GM12878 (cell line): ENCODE results near the gene DNAJB14. TPM values are rescaled to one million over a fixed set of nuclear protein-coding genes. Genes with fewer than 3 reads are reported as not detected.

ENCODE experiments used
- ATAC-seq: fragments of 200-7000 bp; cut with Tn5 transposase; 3 replicates; pipeline ENCODE4 v1.9.1; 2020; ENCODE audit warnings: mild to moderate bottlenecking, moderate library complexity
- BruUV-seq: library from RNA; stranded (reverse); fragments of 400-500 nt; replicated peaks from 2 replicates; lab custom pipeline; 2021; lab: Mats Ljungman, UMichigan
- CTCF ChIA-PET: fragments of 300-600 bp; sonication (Branson Sonifier 250); formaldehyde crosslinking; extraction: SDS; loops from one replicate; lab custom pipeline; 2021; ENCODE audit warnings: inconsistent platforms; lab: Yijun Ruan, JAX
- POLR2A ChIA-PET: fragments of 350-600 bp; formaldehyde crosslinking; extraction: SDS; loops from one replicate; lab custom pipeline; 2021; ENCODE audit warnings: inconsistent platforms; lab: Charles Lee
- RAD21 ChIA-PET: fragments of 300-600 bp; sonication (Branson Sonifier 250); formaldehyde crosslinking; loops from one replicate; lab custom pipeline; 2023; ENCODE audit warnings: antibody characterized with exemption; ENCODE audit not compliant: unreplicated experiment; lab: Charles Lee
- SMC1A ChIA-PET: fragments of 300-600 bp; sonication (Branson Sonifier 250); formaldehyde crosslinking; loops from one replicate; lab custom pipeline; 2023; ENCODE audit not compliant: unreplicated experiment, uncharacterized antibody; lab: Charles Lee
- DNase-seq: peaks from one replicate; pipeline ENCODE4 v3.0.0-alpha.2; 2011; ENCODE audit warnings: low read depth, low spot score
- FAIRE-seq: peaks from 3 replicates; lab custom pipeline; 2011; peaks lifted over from hg19 to GRCh38; lab: Jason Lieb, UNC
- H2AFZ ChIP-seq: 2 replicates; pipeline ENCODE4 v1.6.0; 2011; ENCODE audit warnings: low read depth, low read length, control low read depth; ENCODE audit not compliant: control insufficient read depth
- H3K27ac ChIP-seq: 2 replicates; pipeline ENCODE4 v1.5.1; 2011; ENCODE audit warnings: control low read depth; ENCODE audit not compliant: control insufficient read depth, insufficient read depth
- H3K27me3 ChIP-seq, 2 experiments: replicated peaks in 1 of 2; 2 replicates each; pipeline versions ENCODE4 v1.6.0 to v1.6.1; 2011; ENCODE audit warnings: low read length in 1 of 2; ENCODE audit not compliant: control insufficient read depth in 2 of 2, insufficient read depth in 2 of 2
- H3K36me3 ChIP-seq, 2 experiments: 2 replicates each; pipeline ENCODE4 v1.5.1; 2011; ENCODE audit warnings: low read length in 1 of 2; ENCODE audit not compliant: control insufficient read depth in 2 of 2, insufficient read depth in 2 of 2
- H3K4me1 ChIP-seq: 2 replicates; pipeline ENCODE4 v1.6.1; 2011; ENCODE audit warnings: mild to moderate bottlenecking, low read length, moderate library complexity, mixed read lengths; ENCODE audit not compliant: control insufficient read depth, insufficient read depth
- H3K4me2 ChIP-seq: 2 replicates; pipeline ENCODE4 v1.6.0; 2011; ENCODE audit warnings: control low read depth; ENCODE audit not compliant: control insufficient read depth, insufficient read depth
- H3K4me3 ChIP-seq: fragments of 200-600 bp; sonication (generic); 2 replicates; pipeline ENCODE4 v1.5.1; 2016
- H3K79me2 ChIP-seq: 2 replicates; pipeline ENCODE4 v1.6.0; 2011; ENCODE audit warnings: low read length; ENCODE audit not compliant: control insufficient read depth, insufficient read depth
- H3K9ac ChIP-seq: 2 replicates; pipeline ENCODE4 v1.8.0; 2011; ENCODE audit warnings: low read length, control low read depth, mixed read lengths; ENCODE audit not compliant: control insufficient read depth, insufficient read depth
- H3K9me3 ChIP-seq: replicated peaks from 3 replicates; pipeline ENCODE4 v1.5.1; 2011; ENCODE audit warnings: mild to moderate bottlenecking, low read length; ENCODE audit not compliant: control insufficient read depth, insufficient read depth
- H4K20me1 ChIP-seq: 2 replicates; pipeline ENCODE4 v1.6.0; 2011; ENCODE audit not compliant: control insufficient read depth, insufficient read depth
- CHD1 ChIP-seq: IDR thresholded peaks from 2 replicates; pipeline ENCODE4 v1.6.1; 2012; ENCODE audit warnings: low read depth, low read length, improper control_type of control experiment
- E4F1 ChIP-seq: fragments of 450-650 bp; IDR thresholded peaks from 2 replicates; pipeline ENCODE4 v1.6.1; 2018; ENCODE audit warnings: borderline replicate concordance, mild to moderate bottlenecking; ENCODE audit not compliant: partially characterized antibody
- FOS ChIP-seq: IDR thresholded peaks from 3 replicates; pipeline ENCODE4 v1.6.1; 2011; ENCODE audit warnings: borderline replicate concordance; ENCODE audit not compliant: insufficient read length; ENCODE audit errors: extremely low read depth
- GABPA ChIP-seq: IDR thresholded peaks from 2 replicates; pipeline ENCODE4 v1.6.1; 2014; ENCODE audit warnings: antibody characterized with exemption, low read depth, mild to moderate bottlenecking, inconsistent platforms
- KDM1A ChIP-seq: fragments of 200-600 bp; sonication (generic); IDR thresholded peaks from 2 replicates; pipeline ENCODE4 v1.6.1; 2016; ENCODE audit warnings: borderline replicate concordance
- MTA3 ChIP-seq: IDR thresholded peaks from 2 replicates; pipeline ENCODE4 v1.6.1; 2012; ENCODE audit warnings: low read length, inconsistent platforms, borderline replicate concordance
- PKNOX1 ChIP-seq: fragments of 450-650 bp; IDR thresholded peaks from 2 replicates; pipeline ENCODE4 v1.6.1; 2016; ENCODE audit warnings: mild to moderate bottlenecking
- PML ChIP-seq: IDR thresholded peaks from 2 replicates; pipeline ENCODE4 v1.6.1; 2012; ENCODE audit warnings: low read length, inconsistent platforms
- SPI1 ChIP-seq: IDR thresholded peaks from 2 replicates; pipeline ENCODE4 v1.6.1; 2011; ENCODE audit warnings: low read depth, mild to moderate bottlenecking, low read length, moderate library complexity, borderline replicate concordance; ENCODE audit not compliant: insufficient read depth
- WRNIP1 ChIP-seq: IDR thresholded peaks from 2 replicates; pipeline ENCODE4 v1.6.1; 2011; ENCODE audit warnings: low read depth, low read length, improper control_type of control experiment, borderline replicate concordance
- ZNF622 ChIP-seq: fragments of 450-650 bp; IDR thresholded peaks from 2 replicates; pipeline ENCODE4 v1.6.1; 2017; ENCODE audit warnings: mild to moderate bottlenecking, inconsistent platforms
- ZNF687 ChIP-seq: fragments of 450-650 bp; IDR thresholded peaks from 2 replicates; pipeline ENCODE4 v1.6.1; 2017; ENCODE audit warnings: mild to moderate bottlenecking, moderate library complexity
- WGBS: methylation state at CpG from one replicate; pipeline ENCODE4 v1.1.6; 2016; ENCODE audit warnings: low lambda C conversion rate; ENCODE audit not compliant: insufficient replicate concordance, insufficient coverage; ENCODE audit errors: missing lambda C conversion rate; 5-methylcytosine and 5-hydroxymethylcytosine counted together
- in situ Hi-C: fragments of 300-500 bp; cut with MboI; formaldehyde crosslinking; loops from 9 replicates; pipeline ENCODE4 v1.14.3; 2018; ENCODE audit warnings: mixed read lengths
- intact Hi-C: fragments of 100-400 bp; cut with micrococcal nuclease; formaldehyde crosslinking; loops from one replicate; pipeline ENCODE4 v1.14.2; 2022; ENCODE audit not compliant: unreplicated experiment
- polyA plus RNA-seq, 11 experiments: library from polyadenylated mRNA; depleted of rRNA in 4 of 11; unstranded in 6 of 11; stranded (reverse) in 5 of 11; fragments of >200 nt; fragmentation: Nextera tagmentation in 4 of 11; fragmentation: Illumina TruSeq in 1 of 11; extraction: Ambion mirVana in 4 of 11; extraction: Trizol in 1 of 11; gene quantifications; 1 replicate in 1 of 11; 2 replicates in 10 of 11; pipeline versions ENCODE4 v1.2.1 to v1.2.3, GENCODE V29; 2011 to 2016; ENCODE audit warnings: inconsistent platforms in 2 of 11, missing spikeins in 2 of 11, low read depth in 1 of 11
- total RNA-seq, 4 experiments: library from RNA; depleted of rRNA in 3 of 4; stranded (reverse); fragments of >200 nt in 3 of 4; fragmentation: Illumina TruSeq in 1 of 4; extraction: Trizol in 1 of 4; gene quantifications; 2 replicates each; pipeline versions ENCODE4 v1.2.1 to v1.2.3, GENCODE V29; 2013 to 2021

Gene DNAJB14
- total and polyA plus RNA-seq, 10 of the 15 experiments (the other 5 are each of a cell fraction or from before 2014, with no cell fraction given): 9.5 to 49.2 (median 27.8) TPM

GRCh38 chr4:99853190-99853589 lies 93.2 kb downstream of the DNAJB14 start:
- Histone ChIP-seq H3K79me2 (peaks cover 2% of the 10 kb centered on the region; the same call in 1 of the 2 replicates), H3K4me1 (peaks cover 56% of the 10 kb centered on the region), H4K20me1 (no peaks in the 10 kb centered on the region), H3K4me3 (no peak overlapping the region), H3K27ac (no peak overlapping the region), H3K4me2 (no peak overlapping the region), H3K9ac (no peak overlapping the region), H2AFZ (no peak overlapping the region), H3K27me3 (no peaks in the 10 kb centered on the region), H3K9me3 (no peaks in the 10 kb centered on the region; the same call in 2 of the 3 replicates), H3K36me3 (peaks cover 4 to 12% of the 10 kb centered on the region in 2 experiments)
- ChIA-PET CTCF (interaction anchor here (1.2 to 2.0 kb wide), 7 partner anchors 30 to 94 kb away, joined by 3 to 9 read pairs (median 5); partner anchors contain the start of gene DAPP1), POLR2A (interaction anchor here (1.3 to 4.5 kb wide), 4 partner anchors 32 to 96 kb away, joined by 4 to 30 read pairs (median 4); partner anchors contain the start of gene DAPP1), RAD21 (interaction anchor here (1.0 to 7.4 kb wide), 4 partner anchors 32 to 95 kb away, joined by 3 to 43 read pairs (median 4); partner anchors contain the start of gene DAPP1), SMC1A (interaction anchor here (0.7 to 8.4 kb wide), 13 partner anchors 8 to 95 kb away, joined by 3 to 55 read pairs (median 3); partner anchors contain the start of genes DAPP1 and LAMTOR3)
- intact Hi-C loops (no loop called here), in situ Hi-C loops (no loop called here)
- 91% methylated on average over 3 of the region's 3 CpGs for WGBS
- ATAC-seq: no peak
- TF ChIP-seq PKNOX1: no peak
- TF ChIP-seq PML: no peak
- TF ChIP-seq GABPA: no peak
- TF ChIP-seq ZNF687: no peak
- no peak for TF ChIP-seq SPI1
- no peak for TF ChIP-seq KDM1A
- no peak for TF ChIP-seq MTA3
- TF ChIP-seq WRNIP1: no peak
- no peak for TF ChIP-seq FOS
- no peak for TF ChIP-seq ZNF622
- no peak for TF ChIP-seq E4F1
- no peak for TF ChIP-seq CHD1
- no peak for DNase-seq
- no TSS peak for BruUV-seq
- no peak for FAIRE-seq
